Spleen (tissue), 7 donors: ENCODE measurements around the gene CAMSAP2.

Source experiments
- CTCF ChIP-seq, 11 experiments: fragments of 200-600 bp in 7 of 11; fragments of 450-650 bp in 4 of 11; sonication (generic) in 4 of 11; IDR thresholded peaks in 8 of 11; conservative IDR thresholded peaks in 3 of 11; 1 replicate in 7 of 11; 2 replicates in 4 of 11; pipeline versions ENCODE4 v1.4.0 to v1.8.0; 2016 to 2021; ENCODE audit warnings: antibody characterized with exemption in 11 of 11, inconsistent platforms in 4 of 11, mild to moderate bottlenecking in 1 of 11
- POLR2AphosphoS5 ChIP-seq, 3 donors: sonication (generic); formaldehyde crosslinking; IDR thresholded peaks; one replicate each; pipeline ENCODE4 v1.5.1; 2017; ENCODE audit warnings: antibody characterized with exemption in 3 of 3
- donor health status: DM: no; HTN: no; CAD: no; lungs with moderate emphysema.
- donor health status: DM: no; HTN: no; CAD: no.
- donor health status: DM: no; HTN: no; CAD: no.

- TF ChIP-seq CTCF (IDR thresholded peaks at IDR 0.05 in 8 of 11, conservative IDR thresholded peaks at IDR 0.05 in 3 of 11), result no peak
- TF ChIP-seq POLR2AphosphoS5 (IDR thresholded peaks at IDR 0.05), result no peak
Measured at GRCh38 chr1:200877010-200877409, 138.3 kb downstream of the CAMSAP2 start.
